Liver (tissue), 3 donors: ENCODE results near the gene DBH.

Experiments used
- ATF3 ChIP-seq: IDR thresholded peaks from 2 replicates; pipeline ENCODE4 v1.6.1; 2016; ENCODE audit warnings: antibody characterized with exemption
- CTCF ChIP-seq: fragments of 150-350 bp; IDR thresholded peaks from 2 replicates; pipeline ENCODE4 v1.5.1; 2017; ENCODE audit warnings: improper control_type of control experiment, low read depth, low read length; ENCODE audit not compliant: missing input control
- EGR1 ChIP-seq, 2 donors: IDR thresholded peaks; 2 replicates each; pipeline ENCODE4 v1.6.1; 2016 to 2018; ENCODE audit warnings: antibody characterized with exemption in 2 of 2, low read depth in 2 of 2
- FOXA1 ChIP-seq: IDR thresholded peaks from 2 replicates; pipeline ENCODE4 v1.6.1; 2016; ENCODE audit warnings: antibody characterized with exemption
- RAD21 ChIP-seq, 2 donors: IDR thresholded peaks; 2 replicates each; pipeline ENCODE4 v1.6.1; 2016; ENCODE audit warnings: antibody characterized with exemption in 2 of 2, mild to moderate bottlenecking in 2 of 2
- REST ChIP-seq: IDR thresholded peaks from 2 replicates; pipeline ENCODE4 v1.6.1; 2016; ENCODE audit warnings: antibody characterized with exemption, mild to moderate bottlenecking
- RXRA ChIP-seq, 2 donors: IDR thresholded peaks; 2 replicates each; pipeline ENCODE4 v1.6.1; 2017 to 2018; ENCODE audit warnings: antibody characterized with exemption in 2 of 2, mild to moderate bottlenecking in 1 of 2
- SP1 ChIP-seq: IDR thresholded peaks from 2 replicates; pipeline ENCODE4 v1.6.1; 2018; ENCODE audit warnings: antibody characterized with exemption, mild to moderate bottlenecking
- TAF1 ChIP-seq: conservative IDR thresholded peaks from 2 replicates; pipeline ENCODE4 v1.6.1; 2016; ENCODE audit warnings: antibody characterized with exemption, mild to moderate bottlenecking
- YY1 ChIP-seq: IDR thresholded peaks from 2 replicates; pipeline ENCODE4 v1.6.1; 2016; ENCODE audit warnings: antibody characterized with exemption, mild to moderate bottlenecking
- TF ChIP-seq, protein P1 (sequence below): IDR thresholded peaks from 2 replicates; pipeline ENCODE4 v1.6.1; 2016; ENCODE audit warnings: antibody characterized with exemption
- TF ChIP-seq, protein P2 (sequence below): IDR thresholded peaks from 2 replicates; pipeline ENCODE4 v1.6.1; 2016; ENCODE audit warnings: antibody characterized with exemption
- donor health status: healthy.
- donor health status: healthy.

DNA sequence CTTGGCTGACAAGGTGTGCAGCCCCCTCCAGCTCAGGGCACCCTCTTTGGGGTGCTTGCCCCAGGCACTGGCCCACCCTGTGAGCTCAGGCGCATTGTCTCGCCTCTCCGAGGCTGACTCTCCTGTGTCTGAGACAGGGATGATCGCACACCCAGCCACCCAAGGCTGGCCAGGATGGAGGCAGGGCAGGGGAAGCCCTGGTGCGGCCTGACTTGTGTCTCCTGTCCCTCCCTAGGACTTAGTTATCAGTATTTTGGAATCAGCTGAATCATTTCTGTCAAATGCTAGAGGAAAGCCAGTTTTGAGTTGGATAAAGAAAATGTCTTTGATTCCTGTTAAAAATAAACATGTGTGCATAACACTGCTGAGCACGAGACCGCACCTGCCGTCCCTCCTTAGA, 2.5 kb upstream of the DBH start:
- TF ChIP-seq CTCF (no peak), TAF1 (no peak), SP1 (no peak), REST (no peak), ATF3 (no peak), FOXA1 (no peak), RAD21 (IDR thresholded peaks at IDR 0.05) (no peak), EGR1 (IDR thresholded peaks at IDR 0.05; ENCODE audit: low read depth in 2 of 2) (no peak), RXRA (IDR thresholded peaks at IDR 0.05) (no peak), YY1 (no peak)
- TF ChIP-seq, protein P1, sequence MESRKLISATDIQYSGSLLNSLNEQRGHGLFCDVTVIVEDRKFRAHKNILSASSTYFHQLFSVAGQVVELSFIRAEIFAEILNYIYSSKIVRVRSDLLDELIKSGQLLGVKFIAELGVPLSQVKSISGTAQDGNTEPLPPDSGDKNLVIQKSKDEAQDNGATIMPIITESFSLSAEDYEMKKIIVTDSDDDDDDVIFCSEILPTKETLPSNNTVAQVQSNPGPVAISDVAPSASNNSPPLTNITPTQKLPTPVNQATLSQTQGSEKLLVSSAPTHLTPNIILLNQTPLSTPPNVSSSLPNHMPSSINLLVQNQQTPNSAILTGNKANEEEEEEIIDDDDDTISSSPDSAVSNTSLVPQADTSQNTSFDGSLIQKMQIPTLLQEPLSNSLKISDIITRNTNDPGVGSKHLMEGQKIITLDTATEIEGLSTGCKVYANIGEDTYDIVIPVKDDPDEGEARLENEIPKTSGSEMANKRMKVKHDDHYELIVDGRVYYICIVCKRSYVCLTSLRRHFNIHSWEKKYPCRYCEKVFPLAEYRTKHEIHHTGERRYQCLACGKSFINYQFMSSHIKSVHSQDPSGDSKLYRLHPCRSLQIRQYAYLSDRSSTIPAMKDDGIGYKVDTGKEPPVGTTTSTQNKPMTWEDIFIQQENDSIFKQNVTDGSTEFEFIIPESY: no peak
- TF ChIP-seq, protein P2, sequence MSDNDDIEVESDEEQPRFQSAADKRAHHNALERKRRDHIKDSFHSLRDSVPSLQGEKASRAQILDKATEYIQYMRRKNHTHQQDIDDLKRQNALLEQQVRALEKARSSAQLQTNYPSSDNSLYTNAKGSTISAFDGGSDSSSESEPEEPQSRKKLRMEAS: no peak
